Transverse colon (tissue), 4 donors: ENCODE results near the gene NAT16.

Experiments used
- POLR2AphosphoS5 ChIP-seq, 3 donors: sonication (generic); formaldehyde crosslinking; IDR thresholded peaks; one replicate each; pipeline ENCODE4 v1.6.1; 2016; ENCODE audit warnings: antibody characterized with exemption in 3 of 3
- TF ChIP-seq, protein P1 (sequence below), 5 experiments: fragments of 200-600 bp in 3 of 5; fragments of 450-650 bp in 2 of 5; sonication (generic) in 3 of 5; IDR thresholded peaks; 1 replicate in 2 of 5; 2 replicates in 3 of 5; pipeline ENCODE4 v1.5.1; 2016 to 2017; ENCODE audit warnings: antibody characterized with exemption in 5 of 5, inconsistent platforms in 3 of 5, mild to moderate bottlenecking in 2 of 5, moderate library complexity in 1 of 5

- no peak for TF ChIP-seq POLR2AphosphoS5 (IDR thresholded peaks at IDR 0.05)
- TF ChIP-seq, protein P1, sequence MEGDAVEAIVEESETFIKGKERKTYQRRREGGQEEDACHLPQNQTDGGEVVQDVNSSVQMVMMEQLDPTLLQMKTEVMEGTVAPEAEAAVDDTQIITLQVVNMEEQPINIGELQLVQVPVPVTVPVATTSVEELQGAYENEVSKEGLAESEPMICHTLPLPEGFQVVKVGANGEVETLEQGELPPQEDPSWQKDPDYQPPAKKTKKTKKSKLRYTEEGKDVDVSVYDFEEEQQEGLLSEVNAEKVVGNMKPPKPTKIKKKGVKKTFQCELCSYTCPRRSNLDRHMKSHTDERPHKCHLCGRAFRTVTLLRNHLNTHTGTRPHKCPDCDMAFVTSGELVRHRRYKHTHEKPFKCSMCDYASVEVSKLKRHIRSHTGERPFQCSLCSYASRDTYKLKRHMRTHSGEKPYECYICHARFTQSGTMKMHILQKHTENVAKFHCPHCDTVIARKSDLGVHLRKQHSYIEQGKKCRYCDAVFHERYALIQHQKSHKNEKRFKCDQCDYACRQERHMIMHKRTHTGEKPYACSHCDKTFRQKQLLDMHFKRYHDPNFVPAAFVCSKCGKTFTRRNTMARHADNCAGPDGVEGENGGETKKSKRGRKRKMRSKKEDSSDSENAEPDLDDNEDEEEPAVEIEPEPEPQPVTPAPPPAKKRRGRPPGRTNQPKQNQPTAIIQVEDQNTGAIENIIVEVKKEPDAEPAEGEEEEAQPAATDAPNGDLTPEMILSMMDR (IDR thresholded peaks at IDR 0.05): no peak
These were observed 15.8 kb downstream of the NAT16 start for GRCh38 chr7:101164071-101164840.
